Mesenchymal stem cell (in vitro differentiated cells and primary cell): ENCODE measurements around the gene FOXK1.

Source experiments
- DNase-seq: peaks from one replicate; pipeline ENCODE4 v3.0.0-alpha.2; 2013
- H2AFZ ChIP-seq: one replicate; pipeline ENCODE4 v1.6.1; 2013; ENCODE audit warnings: low read depth, mild to moderate bottlenecking, control low read depth, inconsistent platforms, low read length, moderate library complexity
- H2AK5ac ChIP-seq: 2 replicates; pipeline ENCODE4 v1.6.1; 2013; ENCODE audit warnings: low read length, moderate library complexity, mild to moderate bottlenecking, inconsistent platforms; ENCODE audit not compliant: severe bottlenecking
- H2BK120ac ChIP-seq: one replicate; pipeline ENCODE4 v1.6.1; 2013; ENCODE audit warnings: low read depth, mild to moderate bottlenecking, inconsistent platforms, low read length, moderate library complexity
- H2BK12ac ChIP-seq, 2 experiments: one replicate each; pipeline ENCODE4 v1.6.1; 2013; ENCODE audit warnings: inconsistent platforms in 2 of 2, low read length in 2 of 2, mild to moderate bottlenecking in 2 of 2, moderate library complexity in 2 of 2, control low read depth in 1 of 2
- H2BK15ac ChIP-seq: one replicate; pipeline ENCODE4 v1.6.1; 2013; ENCODE audit warnings: mild to moderate bottlenecking, low read depth, inconsistent platforms; ENCODE audit not compliant: poor library complexity, severe bottlenecking
- H2BK5ac ChIP-seq: 2 replicates; pipeline ENCODE4 v1.6.1; 2013; ENCODE audit warnings: low read depth, mild to moderate bottlenecking, low read length, control low read depth, inconsistent platforms; ENCODE audit not compliant: poor library complexity, severe bottlenecking
- H3K14ac ChIP-seq, 2 experiments: one replicate each; pipeline ENCODE4 v1.6.1; 2013; ENCODE audit warnings: inconsistent platforms in 2 of 2, low read length in 2 of 2, control low read depth in 1 of 2, mild to moderate bottlenecking in 1 of 2, moderate library complexity in 1 of 2
- H3K18ac ChIP-seq, 2 experiments: one replicate each; pipeline ENCODE4 v1.6.1; 2013; ENCODE audit warnings: inconsistent platforms in 2 of 2, low read length in 2 of 2, control low read depth in 1 of 2, low read depth in 1 of 2, mild to moderate bottlenecking in 1 of 2
- H3K23ac ChIP-seq, 2 experiments: one replicate each; pipeline ENCODE4 v1.6.1; 2013; ENCODE audit warnings: inconsistent platforms in 2 of 2, low read length in 2 of 2, mild to moderate bottlenecking in 2 of 2, moderate library complexity in 2 of 2, control low read depth in 1 of 2
- H3K27ac ChIP-seq: 2 replicates; pipeline ENCODE4 v1.5.1; 2013; ENCODE audit warnings: mild to moderate bottlenecking, moderate library complexity, low read length, control low read depth, inconsistent platforms; ENCODE audit not compliant: poor library complexity, severe bottlenecking
- H3K27me3 ChIP-seq, 2 experiments: 2 replicates each; pipeline versions ENCODE4 v1.6.1 to v1.7.0; 2013; ENCODE audit warnings: low read length in 2 of 2, mild to moderate bottlenecking in 2 of 2, moderate library complexity in 2 of 2, control low read depth in 1 of 2, inconsistent platforms in 1 of 2; ENCODE audit not compliant: control insufficient read depth in 1 of 2, insufficient read depth in 1 of 2
- H3K36me3 ChIP-seq, 2 experiments: 2 replicates each; pipeline versions ENCODE4 v1.6.1 to v1.7.0; 2013; ENCODE audit warnings: low read length in 2 of 2, control low read depth in 1 of 2, inconsistent platforms in 1 of 2, low read depth in 1 of 2, mild to moderate bottlenecking in 1 of 2; ENCODE audit not compliant: insufficient read depth in 2 of 2, control insufficient read depth in 1 of 2
- H3K4ac ChIP-seq, 2 experiments: one replicate each; pipeline ENCODE4 v1.6.1; 2013; ENCODE audit warnings: inconsistent platforms in 2 of 2, low read length in 2 of 2, mild to moderate bottlenecking in 2 of 2, moderate library complexity in 2 of 2, control low read depth in 1 of 2, low read depth in 1 of 2
- H3K4me1 ChIP-seq: 2 replicates; pipeline ENCODE4 v1.6.1; 2013; ENCODE audit warnings: low read depth, low read length, control low read depth; ENCODE audit not compliant: control insufficient read depth, insufficient read depth
- H3K4me2 ChIP-seq: 2 replicates; pipeline ENCODE4 v1.6.1; 2013; ENCODE audit warnings: low read length, mild to moderate bottlenecking, inconsistent platforms; ENCODE audit not compliant: poor library complexity, severe bottlenecking
- H3K4me3 ChIP-seq, 2 experiments: 2 replicates each; pipeline versions ENCODE4 v1.5.1 to v1.7.0; 2013; ENCODE audit warnings: low read length in 2 of 2, mild to moderate bottlenecking in 2 of 2, control low read depth in 1 of 2, low read depth in 1 of 2; ENCODE audit not compliant: insufficient read depth in 1 of 2
- H3K79me1 ChIP-seq: replicated peaks from 2 replicates; pipeline ENCODE4 v1.6.1; 2013; ENCODE audit warnings: mild to moderate bottlenecking, control low read depth, low read length, inconsistent platforms; ENCODE audit not compliant: poor library complexity, severe bottlenecking
- H3K9ac ChIP-seq: 2 replicates; pipeline ENCODE4 v1.7.0; 2013; ENCODE audit warnings: mild to moderate bottlenecking, low read length, moderate library complexity
- H3K9me3 ChIP-seq: 2 replicates; pipeline ENCODE4 v1.7.0; 2013; ENCODE audit warnings: mild to moderate bottlenecking, low read length; ENCODE audit not compliant: control insufficient read depth
- H4K8ac ChIP-seq: one replicate; pipeline ENCODE4 v1.6.1; 2013; ENCODE audit warnings: inconsistent platforms, mild to moderate bottlenecking, low read length, moderate library complexity
- H4K91ac ChIP-seq: one replicate; pipeline ENCODE4 v1.6.1; 2013; ENCODE audit warnings: mild to moderate bottlenecking, low read length, inconsistent platforms
- WGBS: methylation state at CpG from one replicate; pipeline ENCODE4 v1.1.7; 2013; ENCODE audit warnings: mixed read lengths; 5-methylcytosine and 5-hydroxymethylcytosine counted together

The FOXK1 gene

GRCh38 chr7:4709187-4709586 lies 27.1 kb downstream of the FOXK1 start:
- Histone ChIP-seq H3K14ac (no peak overlapping the region), H2AFZ (no peak overlapping the region), H2BK12ac (peak overlapping the region; percentile 11 to 46), H3K4ac (peak overlapping the region in 1 of 2 experiments; percentile 2), H3K27ac (no peak overlapping the region), H2AK5ac (peak overlapping the region; percentile 39), H3K36me3 (peaks cover 14 to 22% of the 10 kb centered on the region in 2 experiments), H3K18ac (peak overlapping the region; percentile 28 to 58), H3K9ac (no peak overlapping the region), H3K4me1 (peaks cover 34% of the 10 kb centered on the region), H3K23ac (no peak overlapping the region), H3K79me1 (peaks cover 18% of the 10 kb centered on the region), H4K8ac (peak overlapping the region; percentile 59), H2BK120ac (no peak overlapping the region), H2BK15ac (no peak overlapping the region), H3K27me3 (no peaks in the 10 kb centered on the region), H3K4me3 (no peak overlapping the region), H2BK5ac (no peak overlapping the region), H3K9me3 (no peaks in the 10 kb centered on the region), H4K91ac (peak overlapping the region; percentile 77), H3K4me2 (no peak overlapping the region)
- no peak for DNase-seq
- 70% methylated on average over 22 of the region's 22 CpGs for WGBS

- H3K36me3 ChIP-seq, result peaks cover 14 to 35% of the 10 kb centered on the region in 2 experiments
- no peaks in the 10 kb centered on the region for H3K27me3 ChIP-seq
- H3K27ac ChIP-seq, result no peak overlapping the region
- H4K91ac ChIP-seq, result no peak overlapping the region
- no peak overlapping the region for H3K14ac ChIP-seq
- no peak overlapping the region for H2BK12ac ChIP-seq
- no peak overlapping the region for H3K9ac ChIP-seq
- H3K23ac ChIP-seq, result no peak overlapping the region
- WGBS, result 98% methylated on average over 10 of the region's 10 CpGs
- H2AFZ ChIP-seq, result no peak overlapping the region
- H2BK120ac ChIP-seq, result no peak overlapping the region
- no peak for DNase-seq
- H3K4me3 ChIP-seq, result no peak overlapping the region
- H2BK5ac ChIP-seq, result no peak overlapping the region
- H3K79me1 ChIP-seq, result peaks cover 20% of the 10 kb centered on the region
- H3K4me2 ChIP-seq, result no peak overlapping the region
- H3K9me3 ChIP-seq, result no peaks in the 10 kb centered on the region
- H3K4ac ChIP-seq, result no peak overlapping the region
- H4K8ac ChIP-seq, result no peak overlapping the region
- H3K4me1 ChIP-seq, result peaks cover 35% of the 10 kb centered on the region
- H3K18ac ChIP-seq, result peak overlapping the region in 1 of 2 experiments; percentile 18
- no peak overlapping the region for H2BK15ac ChIP-seq
- no peak overlapping the region for H2AK5ac ChIP-seq
Measured at GRCh38 chr7:4711093-4711492, 29.0 kb downstream of the FOXK1 start.

GRCh38 chr7:4711634-4712033 lies 29.5 kb downstream of the FOXK1 start:
- Histone ChIP-seq H2BK5ac (no peak overlapping the region), H3K36me3 (peaks cover 10 to 40% of the 10 kb centered on the region in 2 experiments), H2AK5ac (no peak overlapping the region), H3K79me1 (peaks cover 23% of the 10 kb centered on the region), H2BK15ac (no peak overlapping the region), H2BK12ac (peak overlapping the region in 1 of 2 experiments; percentile 15), H3K4me2 (no peak overlapping the region), H3K27me3 (no peaks in the 10 kb centered on the region), H3K4me3 (no peak overlapping the region), H4K8ac (no peak overlapping the region), H4K91ac (no peak overlapping the region), H3K23ac (no peak overlapping the region), H3K18ac (peak overlapping the region in 1 of 2 experiments; percentile 13), H2AFZ (no peak overlapping the region), H3K9me3 (no peaks in the 10 kb centered on the region), H3K4ac (no peak overlapping the region), H2BK120ac (no peak overlapping the region), H3K14ac (no peak overlapping the region), H3K9ac (no peak overlapping the region), H3K27ac (no peak overlapping the region), H3K4me1 (peaks cover 31% of the 10 kb centered on the region)
- DNase-seq, result no peak
- 97% methylated on average over 12 of the region's 18 CpGs for WGBS

- no peak overlapping the region for H2BK12ac ChIP-seq
- peak overlapping the region in 1 of 2 experiments; percentile 53 for H3K4me3 ChIP-seq
- WGBS, result 60% methylated on average over 23 of the region's 24 CpGs
- H3K14ac ChIP-seq, result no peak overlapping the region
- H3K9ac ChIP-seq, result peak overlapping the region; percentile 76
- H3K36me3 ChIP-seq, result peaks cover 10 to 45% of the 10 kb centered on the region in 2 experiments
- peaks cover 31% of the 10 kb centered on the region for H3K4me1 ChIP-seq
- no peak overlapping the region for H3K23ac ChIP-seq
- no peak overlapping the region for H2BK15ac ChIP-seq
- H2AK5ac ChIP-seq, result no peak overlapping the region
- no peak overlapping the region for H4K8ac ChIP-seq
- no peaks in the 10 kb centered on the region for H3K27me3 ChIP-seq
- no peak overlapping the region for H2BK120ac ChIP-seq
- no peak overlapping the region for H3K4ac ChIP-seq
- H3K4me2 ChIP-seq, result no peak overlapping the region
- no peak overlapping the region for H4K91ac ChIP-seq
- no peaks in the 10 kb centered on the region for H3K9me3 ChIP-seq
- no peak overlapping the region for H3K18ac ChIP-seq
- peak; percentile 77 for DNase-seq
- H2BK5ac ChIP-seq, result no peak overlapping the region
- peaks cover 25% of the 10 kb centered on the region for H3K79me1 ChIP-seq
- no peak overlapping the region for H2AFZ ChIP-seq
- no peak overlapping the region for H3K27ac ChIP-seq
Measured at GRCh38 chr7:4712281-4713182, 30.4 kb downstream of the FOXK1 start.
